Endometrium (tissue), 2 donors: ENCODE measurements around the gene DUSP7.

Source experiments
- FAIRE-seq: peaks from 2 replicates; lab custom pipeline; 2012; peaks lifted over from hg19 to GRCh38; lab: Jason Lieb, UNC
- donor health status: control.
- donor health status: control.

DUSP7 gene

GRCh38 chr3:52067526-52067925, 11.2 kb upstream of the DUSP7 start:
- no peak for FAIRE-seq

GRCh38 chr3:52067046-52067445, 10.7 kb upstream of the DUSP7 start:
- FAIRE-seq = no peak

GRCh38 chr3:52065264-52065756, 8.9 kb upstream of the DUSP7 start:
- no peak for FAIRE-seq

GRCh38 chr3:52064561-52064960, 8.2 kb upstream of the DUSP7 start:
- no peak for FAIRE-seq

GRCh38 chr3:52063026-52063723, 6.8 kb upstream of the DUSP7 start:
- no peak for FAIRE-seq

- FAIRE-seq = no peak
Measured at GRCh38 chr3:52062505-52062904, 6.1 kb upstream of the DUSP7 start.

GRCh38 chr3:52061121-52061910, 4.9 kb upstream of the DUSP7 start:
- no peak for FAIRE-seq

- FAIRE-seq = no peak
Measured at GRCh38 chr3:52059781-52060180, 3.4 kb upstream of the DUSP7 start.

- no peak for FAIRE-seq
Measured at GRCh38 chr3:52057812-52058495, 1.6 kb upstream of the DUSP7 start.

GRCh38 chr3:52056968-52057811, 819 bp upstream of the DUSP7 start:
- peak; percentile 98 for FAIRE-seq

- no peak for FAIRE-seq
Measured at GRCh38 chr3:52055537-52056351, 627 bp downstream of the DUSP7 start.

- no peak for FAIRE-seq
Measured at GRCh38 chr3:52054661-52055511, 1.5 kb downstream of the DUSP7 start.

GRCh38 chr3:52053307-52054304, 2.8 kb downstream of the DUSP7 start:
- FAIRE-seq = no peak

GRCh38 chr3:52052831-52053306, 3.5 kb downstream of the DUSP7 start:
- no peak for FAIRE-seq

GRCh38 chr3:52051444-52051843, 4.9 kb downstream of the DUSP7 start:
- FAIRE-seq = no peak

- no peak for FAIRE-seq
Measured at GRCh38 chr3:52050571-52050970, 5.8 kb downstream of the DUSP7 start.

GRCh38 chr3:52049503-52049902, 6.9 kb downstream of the DUSP7 start:
- no peak for FAIRE-seq

- FAIRE-seq = no peak
Measured at GRCh38 chr3:52047295-52047960, 8.9 kb downstream of the DUSP7 start.
